HG02970 (cell line): ENCODE results near the gene RELA.

ENCODE experiments used
- ATAC-seq: cut with Tn5 transposase; IDR thresholded peaks from one replicate; pipeline ENCODE4 v1.9.1; 2021; ENCODE audit warnings: mild to moderate bottlenecking, moderate library complexity, moderate number of reproducible peaks; ENCODE audit not compliant: unreplicated experiment, low FRiP score

The RELA gene

GRCh38 chr11:65634905-65635731, 27.6 kb downstream of the RELA start:
- no peak for ATAC-seq

GRCh38 chr11:65634440-65634839, 28.3 kb downstream of the RELA start:
- ATAC-seq: no peak

GRCh38 chr11:65634109-65634436, 28.6 kb downstream of the RELA start:
- no peak for ATAC-seq

- no peak for ATAC-seq
Observed at GRCh38 chr11:65633390-65634108, 29.2 kb downstream of the RELA start.

- no peak for ATAC-seq
Observed at GRCh38 chr11:65630215-65630614, 32.5 kb downstream of the RELA start.

- ATAC-seq: no peak
Observed at GRCh38 chr11:65629579-65629978, 33.1 kb downstream of the RELA start.

GRCh38 chr11:65627202-65627601, 35.5 kb downstream of the RELA start:
- ATAC-seq: no peak

GRCh38 chr11:65625628-65626342, 36.9 kb downstream of the RELA start:
- ATAC-seq: no peak

- ATAC-seq: no peak
Observed at GRCh38 chr11:65624931-65625627, 37.6 kb downstream of the RELA start.

GRCh38 chr11:65623852-65624616, 38.7 kb downstream of the RELA start:
- no peak for ATAC-seq

- no peak for ATAC-seq
Observed at GRCh38 chr11:65623177-65623576, 39.5 kb downstream of the RELA start.

- ATAC-seq: no peak
Observed at GRCh38 chr11:65622011-65622410, 40.7 kb downstream of the RELA start.

GRCh38 chr11:65621460-65621859, 41.3 kb downstream of the RELA start:
- no peak for ATAC-seq

GRCh38 chr11:65620666-65621065, 42.0 kb downstream of the RELA start:
- ATAC-seq: no peak

GRCh38 chr11:65619281-65619928, 43.3 kb downstream of the RELA start:
- ATAC-seq: no peak

- ATAC-seq: no peak
Observed at GRCh38 chr11:65618763-65619162, 44.0 kb downstream of the RELA start.

GRCh38 chr11:65617990-65618751, 44.5 kb downstream of the RELA start:
- no peak for ATAC-seq

GRCh38 chr11:65617136-65617850, 45.4 kb downstream of the RELA start:
- ATAC-seq: no peak
